ENCODE data around the gene SUCLG2.

The SUCLG2 gene

GRCh38 chr3:67700596-67700995, 46.2 kb upstream of the SUCLG2 start (continued):
- TF ChIP-seq HOXC10 (CRISPR knock-in tag; IDR thresholded peaks at IDR 0.05) (no peak), ZNF664 (tag by site-specific recombination; IDR thresholded peaks at IDR 0.05) (no peak), ZNF302 (tag by site-specific recombination; IDR thresholded peaks at IDR 0.05; ENCODE audit: low read depth) (no peak), ZIC2 (tag by site-specific recombination; IDR thresholded peaks at IDR 0.05) (no peak), ZNF518A (tag by site-specific recombination; conservative IDR thresholded peaks at IDR 0.05; ENCODE audit: low read depth) (no peak)

- ChIA-PET CTCF (no interaction called here), POLR2A (no interaction called here)
- TF ChIP-seq ZNF501 (tag by site-specific recombination; IDR thresholded peaks at IDR 0.05) = no peak
- no peak for TF ChIP-seq ZNF670 (tag by site-specific recombination; IDR thresholded peaks at IDR 0.05; ENCODE audit: low read depth)
- no peak for TF ChIP-seq PRDM6 (tag by site-specific recombination; IDR thresholded peaks at IDR 0.05)
- no peak for TF ChIP-seq ZNF148 (tag by site-specific recombination; IDR thresholded peaks at IDR 0.05; ENCODE audit: borderline replicate concordance)
- TF ChIP-seq ZNF792 (tag by site-specific recombination; IDR thresholded peaks at IDR 0.05) = no peak
- no peak for TF ChIP-seq ZNF239 (tag by site-specific recombination; IDR thresholded peaks at IDR 0.05)
- H3K9me3 ChIP-seq (ENCODE audit: control insufficient read depth, insufficient read depth, low read depth, low read length) = no peaks in the 10 kb centered on the region
- H3K4me3 ChIP-seq (ENCODE audit: low read depth, low read length) = no peak overlapping the region
- no peak overlapping the region for H3K27ac ChIP-seq (ENCODE audit: extremely low read depth, low read depth, low read length)
- no peaks in the 10 kb centered on the region for H3K4me1 ChIP-seq (ENCODE audit: control insufficient read depth, insufficient read depth, low read length)
- no peaks in the 10 kb centered on the region for H3K36me3 ChIP-seq (ENCODE audit: control insufficient read depth in 2 of 2, insufficient read depth in 1 of 2, low read length in 2 of 2)
These were observed 45.5 kb upstream of the SUCLG2 start for GRCh38 chr3:67699882-67700281.

GRCh38 chr3:67692621-67693020, 38.2 kb upstream of the SUCLG2 start:
- POLR2A ChIA-PET = no interaction called here
- H3K4me3 ChIP-seq (ENCODE audit: low read depth, low read length) = no peak overlapping the region
- H3K4me1 ChIP-seq (ENCODE audit: control insufficient read depth, insufficient read depth, low read length) = no peaks in the 10 kb centered on the region
- CTCF ChIA-PET = no interaction called here
- no peaks in the 10 kb centered on the region for H3K36me3 ChIP-seq (ENCODE audit: control insufficient read depth in 2 of 2, insufficient read depth in 1 of 2, low read length in 2 of 2)
- no peak overlapping the region for H3K27ac ChIP-seq (ENCODE audit: extremely low read depth, low read depth, low read length)
- H3K9me3 ChIP-seq (ENCODE audit: control insufficient read depth, insufficient read depth, low read depth, low read length) = no peaks in the 10 kb centered on the region
- TF ChIP-seq ZNF621 (tag by site-specific recombination; IDR thresholded peaks at IDR 0.05) = no peak
- TF ChIP-seq ZNF473 (tag by site-specific recombination; IDR thresholded peaks at IDR 0.05) = no peak
- no peak for TF ChIP-seq ZNF558 (tag by site-specific recombination; IDR thresholded peaks at IDR 0.05)
- TF ChIP-seq ZNF155 (tag by site-specific recombination; IDR thresholded peaks at IDR 0.05) = no peak
- no peak for TF ChIP-seq ZNF248 (tag by site-specific recombination; IDR thresholded peaks at IDR 0.05)
- TF ChIP-seq ZNF114 (tag by site-specific recombination; IDR thresholded peaks at IDR 0.05) = no peak
- no peak for TF ChIP-seq ZNF670 (tag by site-specific recombination; IDR thresholded peaks at IDR 0.05; ENCODE audit: low read depth)
- TF ChIP-seq MEIS1 (CRISPR knock-in tag; IDR thresholded peaks at IDR 0.05; ENCODE audit: borderline replicate concordance) = no peak
- TF ChIP-seq GLI2 (tag by site-specific recombination; IDR thresholded peaks at IDR 0.05; ENCODE audit: borderline replicate concordance, low read depth) = no peak
- TF ChIP-seq ZNF302 (tag by site-specific recombination; IDR thresholded peaks at IDR 0.05; ENCODE audit: low read depth) = no peak
- TF ChIP-seq KLF10 (tag by site-specific recombination; IDR thresholded peaks at IDR 0.05) = no peak
- TF ChIP-seq ZNF280D (tag by site-specific recombination; IDR thresholded peaks at IDR 0.05) = no peak
- TF ChIP-seq ZNF585B (tag by site-specific recombination; IDR thresholded peaks at IDR 0.05) = no peak
- no peak for TF ChIP-seq ZNF132 (tag by site-specific recombination; IDR thresholded peaks at IDR 0.05; ENCODE audit: borderline replicate concordance)
